ENCODE data around the gene SRD5A3.

GRCh38 chr4:55386073-55386472 lies 40.0 kb downstream of the SRD5A3 start:
- no peak for TF ChIP-seq EP300 (IDR thresholded peaks at IDR 0.05; ENCODE audit: borderline replicate concordance)
- no peak for TF ChIP-seq USF1 (IDR thresholded peaks at IDR 0.05)
- TF ChIP-seq TCF12 (IDR thresholded peaks at IDR 0.05; ENCODE audit: low read depth), result no peak
- TF ChIP-seq FOXM1 (IDR thresholded peaks at IDR 0.05; ENCODE audit: borderline replicate concordance, low read depth), result no peak
- TF ChIP-seq CREB1 (IDR thresholded peaks at IDR 0.05; ENCODE audit: low read depth), result 0 out of 2 replicates have a peak, but pooled peaks have one; percentile 47
- no peak for TF ChIP-seq REST (IDR thresholded peaks at IDR 0.05; ENCODE audit: low read depth)
- no peak for TF ChIP-seq MAX (IDR thresholded peaks at IDR 0.05)
- TF ChIP-seq TEAD4 (IDR thresholded peaks at IDR 0.05), result no peak
- no peak for TF ChIP-seq RAD21 (IDR thresholded peaks at IDR 0.05; ENCODE audit: low read depth)
- no peak for TF ChIP-seq NFIC (IDR thresholded peaks at IDR 0.05)
- TF ChIP-seq ZBTB7A (IDR thresholded peaks at IDR 0.05; ENCODE audit: low read depth), result no peak
- no peak for TF ChIP-seq CEBPB (IDR thresholded peaks at IDR 0.05)
- TF ChIP-seq EGR1 (IDR thresholded peaks at IDR 0.05), result no peak
- no peak for TF ChIP-seq YY1 (IDR thresholded peaks at IDR 0.05; ENCODE audit: low read depth)
